ENCODE results near the gene WDR49.

GRCh38 chr3:167493244-167493643 lies 160.5 kb downstream of the WDR49 start:
- TF ChIP-seq EZH2 (IDR thresholded peaks at IDR 0.05; ENCODE audit: insufficient read depth, low read length) (no peak), CTCF (IDR thresholded peaks at IDR 0.05; ENCODE audit: insufficient read depth, low read depth, low read length) (peak; percentile 10)

Data from astrocyte (in vitro differentiated cells and primary cell).